ENCODE data around the gene GIMAP4. TPM values are rescaled to one million over a fixed set of nuclear protein-coding genes. Genes with fewer than 3 reads are reported as not detected.
"Not testable (repeated sequence)": the region's sequence is repeated elsewhere in the genome, so short reads cannot be mapped to it uniquely, and the experiment has no call there.

The GIMAP4 gene
- total RNA-seq (100 to 1,000 TPM; 418 to 448 TPM), polyA plus RNA-seq (100 to 1,000 TPM; 449 to 613 TPM)

- POLR2A ChIA-PET (ENCODE audit: partially characterized antibody) = interaction anchor here (0.7 to 16.1 kb wide), 37 partner anchors 8 to 447 kb away, joined by 3 to 777 read pairs (median 21); partner anchors contain the start of genes GIMAP1, GIMAP2, GIMAP5 and GIMAP6
- Histone ChIP-seq H3K4me1 (ENCODE audit: insufficient read depth, low read length) (peaks cover 73% of the 10 kb centered on the region), H3K4me3 (ENCODE audit: low read length in 2 of 2) (peak within 1 kb of the TSS; percentile 92 to 96), H3K27ac (ENCODE audit: low read depth, low read length) (peak within 1 kb of the TSS; percentile 70), H3K9me3 (ENCODE audit: control insufficient read depth in 1 of 2, low read length in 2 of 2) (peaks cover 20 to 21% of the 10 kb centered on the region in 2 donors), H3K27me3 (ENCODE audit: insufficient read depth, low read length) (no peaks in the 10 kb centered on the region), H3K36me3 (ENCODE audit: insufficient read depth, low read length) (peaks cover 23% of the 10 kb centered on the region)
- CTCF ChIA-PET (ENCODE audit: partially characterized antibody) = interaction anchor here (0.9 to 7.1 kb wide), 22 partner anchors 13 to 188 kb away, joined by 3 to 107 read pairs (median 6); partner anchors contain the start of genes GIMAP1, GIMAP2, GIMAP6 and GIMAP7
- Mint-ChIP-seq H3K27me3 (no peaks in the 10 kb centered on the region), H3K36me3 (peaks cover 49 to 51% of the 10 kb centered on the region in 2 donors), H3K4me1 (peaks cover 49 to 80% (median 63%) of the 10 kb centered on the region in 4 donors), H3K27ac (peak within 1 kb of the TSS; percentile 86 to 99 (median 96)), H3K4me3 (peak within 1 kb of the TSS; percentile 98 to 100 (median 100)), H3K9me3 (peaks cover 0 to 47% (median 39%) of the 10 kb centered on the region in 8 donors)
- intact Hi-C loops (cut with micrococcal nuclease) = loop anchor here (5.0 kb wide), 1 partner anchor 40 kb away; no protein-coding TSS in a partner anchor
- DNase-seq = peak in 4 of 5 donors; percentile 35 to 50 (median 37)
These were observed at the start of gene GIMAP4 for GRCh38 chr7:150567169-150567568. Gene GIMAP4 (plus strand): TSS chr7:150567390. CDS start chr7:150569902, 2,512 bp downstream.

DNA sequence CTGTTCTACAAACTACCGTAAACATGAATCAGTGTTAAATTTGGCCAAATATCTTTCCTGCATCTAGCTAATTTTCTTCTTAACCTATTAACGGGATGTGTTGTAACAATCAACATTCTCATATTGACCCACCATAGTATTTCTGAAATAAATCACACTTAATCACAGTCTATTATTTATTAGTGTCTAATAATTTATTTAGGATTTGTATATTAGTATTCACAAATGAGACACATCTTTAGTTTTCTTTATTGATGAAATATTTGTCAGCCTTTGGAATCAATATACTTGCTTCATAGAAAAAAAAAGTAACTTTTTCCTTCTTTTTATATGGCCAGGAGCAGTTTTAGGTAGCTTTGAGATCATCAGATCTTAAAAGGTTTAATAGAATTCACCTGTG is 47.9 kb upstream of the GIMAP4 start:
- H3K9me3 Mint-ChIP-seq = peaks cover 0 to 34% (median 26%) of the 10 kb centered on the region in 8 donors
- DNase-seq = no peak
- Histone ChIP-seq H3K4me3 (ENCODE audit: low read length in 2 of 2) (peak overlapping the region; percentile 61 to 74), H3K4me1 (ENCODE audit: insufficient read depth, low read length) (peaks cover 13% of the 10 kb centered on the region), H3K27me3 (ENCODE audit: insufficient read depth, low read length) (no peaks in the 10 kb centered on the region), H3K36me3 (ENCODE audit: insufficient read depth, low read length) (peaks cover 20% of the 10 kb centered on the region), H3K9me3 (ENCODE audit: control insufficient read depth in 1 of 2, low read length in 2 of 2) (no peaks in the 10 kb centered on the region), H3K27ac (ENCODE audit: low read depth, low read length) (peak overlapping the region; percentile 62)
- no peaks in the 10 kb centered on the region for H3K27me3 Mint-ChIP-seq
- peaks cover 75 to 85% of the 10 kb centered on the region in 2 donors for H3K36me3 Mint-ChIP-seq
- peaks cover 16 to 48% (median 26%) of the 10 kb centered on the region in 4 donors for H3K4me1 Mint-ChIP-seq
- ChIA-PET POLR2A (ENCODE audit: partially characterized antibody) (interaction anchor here (1.0 to 33.6 kb wide), 26 partner anchors 11 to 236 kb away, joined by 3 to 1033 read pairs (median 12); partner anchors contain the start of genes GIMAP1, GIMAP2, GIMAP4 and GIMAP5), CTCF (ENCODE audit: partially characterized antibody) (interaction anchor here (1.3 to 2.8 kb wide), 7 partner anchors 49 to 237 kb away, joined by 3 to 15 read pairs (median 7); partner anchors contain the start of genes GIMAP4 and GIMAP8)
- peak overlapping the region; percentile 97 to 100 (median 99) for H3K4me3 Mint-ChIP-seq
- intact Hi-C loops (cut with micrococcal nuclease) = loop anchor here (5.0 kb wide), 2 partner anchors 168 to 223 kb away; partner anchors contain the start of gene GIMAP2
- H3K27ac Mint-ChIP-seq = peak overlapping the region in 6 of 7 donors; percentile 81 to 97 (median 92)

DNA sequence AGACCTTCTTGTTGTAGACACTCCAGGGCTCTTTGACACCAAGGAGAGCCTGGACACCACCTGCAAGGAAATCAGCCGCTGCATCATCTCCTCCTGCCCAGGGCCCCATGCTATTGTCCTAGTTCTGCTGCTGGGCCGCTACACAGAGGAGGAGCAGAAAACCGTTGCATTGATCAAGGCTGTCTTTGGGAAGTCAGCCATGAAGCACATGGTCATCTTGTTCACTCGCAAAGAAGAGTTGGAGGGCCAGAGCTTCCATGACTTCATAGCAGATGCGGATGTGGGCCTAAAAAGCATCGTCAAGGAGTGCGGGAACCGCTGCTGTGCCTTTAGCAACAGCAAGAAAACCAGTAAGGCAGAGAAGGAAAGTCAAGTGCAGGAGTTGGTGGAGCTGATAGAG is 47.0 kb upstream of the GIMAP4 start:
- no peaks in the 10 kb centered on the region for H3K27me3 ChIP-seq (ENCODE audit: insufficient read depth, low read length)
- H3K36me3 ChIP-seq (ENCODE audit: insufficient read depth, low read length) = peaks cover 20% of the 10 kb centered on the region
- Mint-ChIP-seq H3K27ac (peak overlapping the region; percentile 81 to 97 (median 92)), H3K4me3 (peak overlapping the region; percentile 97 to 100 (median 99)), H3K9me3 (peaks cover 0 to 39% (median 33%) of the 10 kb centered on the region in 8 donors), H3K27me3 (no peaks in the 10 kb centered on the region), H3K36me3 (peaks cover 73 to 83% of the 10 kb centered on the region in 2 donors), H3K4me1 (peaks cover 21 to 50% (median 33%) of the 10 kb centered on the region in 4 donors)
- peak overlapping the region; percentile 62 for H3K27ac ChIP-seq (ENCODE audit: low read depth, low read length)
- peaks cover 18% of the 10 kb centered on the region for H3K4me1 ChIP-seq (ENCODE audit: insufficient read depth, low read length)
- DNase-seq = peak in 1 of 5 donors; percentile 34
- POLR2A ChIA-PET (ENCODE audit: partially characterized antibody) = interaction anchor here (0.7 to 33.6 kb wide), 34 partner anchors 8 to 235 kb away, joined by 3 to 1033 read pairs (median 7); partner anchors contain the start of genes GIMAP1, GIMAP2, GIMAP4 and GIMAP5
- H3K4me3 ChIP-seq (ENCODE audit: low read length in 2 of 2) = peak overlapping the region; percentile 61 to 74
- intact Hi-C loops (cut with micrococcal nuclease) = no loop called here
- CTCF ChIA-PET (ENCODE audit: partially characterized antibody) = interaction anchor here (1.0 to 2.8 kb wide), 7 partner anchors 48 to 236 kb away, joined by 3 to 15 read pairs (median 4); partner anchors contain the start of genes GIMAP4, GIMAP5 and GIMAP8
- H3K9me3 ChIP-seq (ENCODE audit: control insufficient read depth in 1 of 2, low read length in 2 of 2) = no peaks in the 10 kb centered on the region

- H3K4me1 Mint-ChIP-seq = peaks cover 31 to 70% (median 44%) of the 10 kb centered on the region in 4 donors
- H3K27ac ChIP-seq (ENCODE audit: low read depth, low read length); CTCF ChIA-PET (ENCODE audit: partially characterized antibody): not testable (repeated sequence)
These were observed 44.3 kb upstream of the GIMAP4 start for GRCh38 chr7:150522931-150523330.

DNA sequence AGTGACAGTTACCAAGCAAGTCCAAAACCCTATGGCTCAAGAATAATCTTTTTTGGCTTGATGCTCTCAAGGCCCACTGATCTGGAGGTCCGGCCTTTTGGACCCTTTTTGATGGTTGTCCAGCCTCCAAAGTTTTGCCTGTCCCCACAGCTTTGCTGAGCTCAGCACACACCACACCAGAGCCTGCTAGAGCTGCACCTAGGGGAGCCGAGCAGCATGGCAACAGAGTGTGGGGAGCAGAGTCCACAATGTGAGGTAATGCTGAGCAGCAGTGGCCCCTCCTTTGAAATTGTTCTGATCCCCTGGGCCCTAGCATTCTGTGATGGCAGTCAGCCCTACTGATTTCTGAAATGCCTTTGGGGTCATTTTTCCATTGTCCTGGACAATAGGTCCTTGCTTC is 43.2 kb upstream of the GIMAP4 start:
- H3K4me1 Mint-ChIP-seq = peaks cover 35 to 70% (median 46%) of the 10 kb centered on the region in 4 donors
- POLR2A ChIA-PET (ENCODE audit: partially characterized antibody) = interaction anchor here (0.8 to 33.6 kb wide), 21 partner anchors 9 to 232 kb away, joined by 3 to 777 read pairs (median 5); partner anchors contain the start of genes GIMAP1, GIMAP2, GIMAP4 and GIMAP5
- no peaks in the 10 kb centered on the region for H3K27me3 Mint-ChIP-seq
- peaks cover 20% of the 10 kb centered on the region for H3K36me3 ChIP-seq (ENCODE audit: insufficient read depth, low read length)
- no peaks in the 10 kb centered on the region for H3K27me3 ChIP-seq (ENCODE audit: insufficient read depth, low read length)
- H3K9me3 ChIP-seq (ENCODE audit: control insufficient read depth in 1 of 2, low read length in 2 of 2) = peaks cover 0 to 3% of the 10 kb centered on the region in 2 donors
- CTCF ChIA-PET (ENCODE audit: partially characterized antibody) = interaction anchor here (2.1 kb wide), 1 partner anchor 45 kb away, joined by 6 read pairs; no protein-coding TSS in a partner anchor
- intact Hi-C loops (cut with micrococcal nuclease) = no loop called here
- peaks cover 28% of the 10 kb centered on the region for H3K4me1 ChIP-seq (ENCODE audit: insufficient read depth, low read length)
- peak overlapping the region in 6 of 7 donors; percentile 23 to 81 (median 64) for H3K27ac Mint-ChIP-seq
- H3K36me3 Mint-ChIP-seq = peaks cover 67 to 72% of the 10 kb centered on the region in 2 donors
- H3K4me3 Mint-ChIP-seq = peak overlapping the region in 6 of 8 donors; percentile 14 to 64 (median 22)
- H3K9me3 Mint-ChIP-seq = peaks cover 6 to 76% (median 66%) of the 10 kb centered on the region in 8 donors
- no peak for DNase-seq
- H3K27ac ChIP-seq (ENCODE audit: low read depth, low read length) = no peak overlapping the region
- H3K4me3 ChIP-seq (ENCODE audit: low read length in 2 of 2) = no peak overlapping the region

More at GRCh38 chr7:150522931-150523330, 44.3 kb upstream of the GIMAP4 start:
- peak overlapping the region; percentile 60 to 79 (median 65) for H3K27ac Mint-ChIP-seq
- POLR2A ChIA-PET (ENCODE audit: partially characterized antibody) = interaction anchor here (0.6 to 33.6 kb wide), 8 partner anchors 10 to 222 kb away, joined by 3 to 1033 read pairs (median 194); partner anchors contain the start of genes GIMAP1, GIMAP2, GIMAP4 and GIMAP8
- intact Hi-C loops (cut with micrococcal nuclease); DNase-seq; H3K9me3 ChIP-seq (ENCODE audit: control insufficient read depth in 1 of 2, low read length in 2 of 2); H3K27me3 ChIP-seq (ENCODE audit: insufficient read depth, low read length); H3K27me3 Mint-ChIP-seq; H3K4me3 ChIP-seq (ENCODE audit: low read length in 2 of 2): not testable (repeated sequence)
- H3K9me3 Mint-ChIP-seq = peaks cover 2 to 65% (median 56%) of the 10 kb centered on the region in 8 donors
- peaks cover 20% of the 10 kb centered on the region for H3K36me3 ChIP-seq (ENCODE audit: insufficient read depth, low read length)
- peaks cover 28% of the 10 kb centered on the region for H3K4me1 ChIP-seq (ENCODE audit: insufficient read depth, low read length)
- H3K4me3 Mint-ChIP-seq = peak overlapping the region; percentile 59 to 100 (median 87)
- peaks cover 69 to 72% of the 10 kb centered on the region in 2 donors for H3K36me3 Mint-ChIP-seq

GRCh38 chr7:150531704-150532103 is 35.5 kb upstream of the GIMAP4 start:
- no peaks in the 10 kb centered on the region for H3K4me1 ChIP-seq (ENCODE audit: insufficient read depth, low read length)
- CTCF ChIA-PET (ENCODE audit: partially characterized antibody) = interaction anchor here (0.9 to 1.6 kb wide), 2 partner anchors 10 to 83 kb away, joined by 3 to 4 read pairs; no protein-coding TSS in a partner anchor
- H3K27me3 Mint-ChIP-seq = no peaks in the 10 kb centered on the region
- intact Hi-C loops (cut with micrococcal nuclease) = no loop called here
- peaks cover 47 to 56% of the 10 kb centered on the region in 2 donors for H3K36me3 Mint-ChIP-seq
- no peaks in the 10 kb centered on the region for H3K36me3 ChIP-seq (ENCODE audit: insufficient read depth, low read length)
- H3K4me3 Mint-ChIP-seq = peak overlapping the region in 1 of 8 donors; percentile 13
- no peak overlapping the region for H3K27ac ChIP-seq (ENCODE audit: low read depth, low read length)
- no peak overlapping the region for H3K4me3 ChIP-seq (ENCODE audit: low read length in 2 of 2)
- POLR2A ChIA-PET (ENCODE audit: partially characterized antibody) = interaction anchor here (0.6 to 33.6 kb wide), 9 partner anchors 10 to 210 kb away, joined by 3 to 777 read pairs (median 3); partner anchors contain the start of genes GIMAP4, GIMAP7 and GIMAP8
- H3K27me3 ChIP-seq (ENCODE audit: insufficient read depth, low read length) = no peaks in the 10 kb centered on the region
- H3K27ac Mint-ChIP-seq = peak overlapping the region in 2 of 7 donors; percentile 49 to 65
- H3K9me3 Mint-ChIP-seq = peaks cover 6 to 73% (median 64%) of the 10 kb centered on the region in 8 donors
- H3K4me1 Mint-ChIP-seq = peaks cover 9 to 21% (median 16%) of the 10 kb centered on the region in 4 donors
- DNase-seq = no peak
- peaks cover 0 to 16% of the 10 kb centered on the region in 2 donors for H3K9me3 ChIP-seq (ENCODE audit: control insufficient read depth in 1 of 2, low read length in 2 of 2)
